GM12873 (cell line): ENCODE results near the gene SPAG4.

Experiments used
- CTCF ChIP-seq: IDR thresholded peaks from 2 replicates; pipeline ENCODE4 v1.5.1; 2012; ENCODE audit warnings: low read depth, mild to moderate bottlenecking, moderate library complexity, low read length, control low read depth; ENCODE audit not compliant: insufficient read depth; ENCODE audit errors: missing control alignments

Gene SPAG4

GRCh38 chr20:35579196-35579595 lies 36.4 kb upstream of the SPAG4 start:
- TF ChIP-seq CTCF: no peak

GRCh38 chr20:35582131-35582530 lies 33.5 kb upstream of the SPAG4 start:
- no peak for TF ChIP-seq CTCF

- no peak for TF ChIP-seq CTCF
These were observed 32.8 kb upstream of the SPAG4 start for GRCh38 chr20:35582741-35583404.

GRCh38 chr20:35583636-35584560 lies 31.7 kb upstream of the SPAG4 start:
- TF ChIP-seq CTCF: no peak

- TF ChIP-seq CTCF: no peak
These were observed 28.7 kb upstream of the SPAG4 start for GRCh38 chr20:35586751-35587425.

GRCh38 chr20:35587436-35587835 lies 28.2 kb upstream of the SPAG4 start:
- no peak for TF ChIP-seq CTCF

- TF ChIP-seq CTCF: no peak
These were observed 27.2 kb upstream of the SPAG4 start for GRCh38 chr20:35588397-35588796.
